AG04450 (cell line): ENCODE data around the gene OSBP2. TPM values are rescaled to one million over a fixed set of nuclear protein-coding genes. Genes with fewer than 3 reads are reported as not detected.

Experiments
- CTCF ChIA-PET: fragments of 300-600, 350-600 bp; formaldehyde crosslinking; extraction: SDS; loops from one replicate; lab custom pipeline; 2022; ENCODE audit warnings: antibody characterized with exemption, inconsistent platforms; lab: Charles Lee
- POLR2A ChIA-PET: fragments of 350-600 bp; formaldehyde crosslinking; extraction: SDS; loops from one replicate; lab custom pipeline; 2021; ENCODE audit warnings: antibody characterized with exemption, inconsistent platforms; lab: Yijun Ruan, JAX
- DNase-seq: peaks from one replicate; pipeline ENCODE4 v3.0.0-alpha.2; 2011; ENCODE audit warnings: low read depth, low spot score
- H3K27ac ChIP-seq: one replicate; pipeline ENCODE4 v1.5.1; 2012; ENCODE audit warnings: low read depth, low read length, control low read depth
- H3K27me3 ChIP-seq: one replicate; pipeline ENCODE4 v1.6.0; 2012; ENCODE audit warnings: low read length; ENCODE audit not compliant: control insufficient read depth, insufficient read depth
- H3K4me3 ChIP-seq: 2 replicates; pipeline ENCODE4 v1.5.1; 2011; ENCODE audit warnings: mild to moderate bottlenecking, low read depth, low read length, control low read depth
- H3K9me3 ChIP-seq: 2 replicates; pipeline ENCODE4 v1.5.1; 2012; ENCODE audit warnings: low read length; ENCODE audit not compliant: control insufficient read depth, insufficient read depth
- polyA minus RNA-seq: library from RNA; depleted of rRNA, polyadenylated mRNA; stranded (reverse); fragments of >200 nt; gene quantifications from 2 replicates; pipeline ENCODE4 v1.2.3, GENCODE V29; 2011; rRNA and poly(A)+ RNA removed
- polyA plus RNA-seq: library from polyadenylated mRNA; depleted of rRNA; stranded (reverse); fragments of >200 nt; gene quantifications from 2 replicates; pipeline ENCODE4 v1.2.3, GENCODE V29; 2011; rRNA removed
- TF ChIP-seq, protein P1 (sequence below): IDR thresholded peaks from 2 replicates; pipeline ENCODE4 v1.5.1; 2011; ENCODE audit warnings: low read depth, low read length, control low read depth, inconsistent platforms

OSBP2 gene, protein sequence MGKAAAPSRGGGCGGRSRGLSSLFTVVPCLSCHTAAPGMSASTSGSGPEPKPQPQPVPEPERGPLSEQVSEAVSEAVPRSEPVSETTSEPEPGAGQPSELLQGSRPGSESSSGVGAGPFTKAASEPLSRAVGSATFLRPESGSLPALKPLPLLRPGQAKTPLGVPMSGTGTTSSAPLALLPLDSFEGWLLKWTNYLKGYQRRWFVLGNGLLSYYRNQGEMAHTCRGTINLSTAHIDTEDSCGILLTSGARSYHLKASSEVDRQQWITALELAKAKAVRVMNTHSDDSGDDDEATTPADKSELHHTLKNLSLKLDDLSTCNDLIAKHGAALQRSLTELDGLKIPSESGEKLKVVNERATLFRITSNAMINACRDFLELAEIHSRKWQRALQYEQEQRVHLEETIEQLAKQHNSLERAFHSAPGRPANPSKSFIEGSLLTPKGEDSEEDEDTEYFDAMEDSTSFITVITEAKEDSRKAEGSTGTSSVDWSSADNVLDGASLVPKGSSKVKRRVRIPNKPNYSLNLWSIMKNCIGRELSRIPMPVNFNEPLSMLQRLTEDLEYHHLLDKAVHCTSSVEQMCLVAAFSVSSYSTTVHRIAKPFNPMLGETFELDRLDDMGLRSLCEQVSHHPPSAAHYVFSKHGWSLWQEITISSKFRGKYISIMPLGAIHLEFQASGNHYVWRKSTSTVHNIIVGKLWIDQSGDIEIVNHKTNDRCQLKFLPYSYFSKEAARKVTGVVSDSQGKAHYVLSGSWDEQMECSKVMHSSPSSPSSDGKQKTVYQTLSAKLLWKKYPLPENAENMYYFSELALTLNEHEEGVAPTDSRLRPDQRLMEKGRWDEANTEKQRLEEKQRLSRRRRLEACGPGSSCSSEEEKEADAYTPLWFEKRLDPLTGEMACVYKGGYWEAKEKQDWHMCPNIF
- 1.6 and 1.8 TPM in 2 replicates for polyA plus RNA-seq
- 3.3 and 3.9 TPM in 2 replicates for polyA minus RNA-seq

- no peaks in the 10 kb centered on the region for H3K27me3 ChIP-seq
- no peaks in the 10 kb centered on the region; the same call in 1 of the 2 replicates for H3K9me3 ChIP-seq
- DNase-seq, result no peak
- H3K27ac ChIP-seq, result no peak within 1 kb of the TSS
- peak within 1 kb of the TSS; percentile 70 for H3K4me3 ChIP-seq
- ChIA-PET POLR2A (no interaction called here), CTCF (interaction anchor here (1.0 to 1.6 kb wide), 2 partner anchors 17 to 60 kb away, joined by 3 to 6 read pairs; no protein-coding TSS in a partner anchor)
- TF ChIP-seq, protein P1, sequence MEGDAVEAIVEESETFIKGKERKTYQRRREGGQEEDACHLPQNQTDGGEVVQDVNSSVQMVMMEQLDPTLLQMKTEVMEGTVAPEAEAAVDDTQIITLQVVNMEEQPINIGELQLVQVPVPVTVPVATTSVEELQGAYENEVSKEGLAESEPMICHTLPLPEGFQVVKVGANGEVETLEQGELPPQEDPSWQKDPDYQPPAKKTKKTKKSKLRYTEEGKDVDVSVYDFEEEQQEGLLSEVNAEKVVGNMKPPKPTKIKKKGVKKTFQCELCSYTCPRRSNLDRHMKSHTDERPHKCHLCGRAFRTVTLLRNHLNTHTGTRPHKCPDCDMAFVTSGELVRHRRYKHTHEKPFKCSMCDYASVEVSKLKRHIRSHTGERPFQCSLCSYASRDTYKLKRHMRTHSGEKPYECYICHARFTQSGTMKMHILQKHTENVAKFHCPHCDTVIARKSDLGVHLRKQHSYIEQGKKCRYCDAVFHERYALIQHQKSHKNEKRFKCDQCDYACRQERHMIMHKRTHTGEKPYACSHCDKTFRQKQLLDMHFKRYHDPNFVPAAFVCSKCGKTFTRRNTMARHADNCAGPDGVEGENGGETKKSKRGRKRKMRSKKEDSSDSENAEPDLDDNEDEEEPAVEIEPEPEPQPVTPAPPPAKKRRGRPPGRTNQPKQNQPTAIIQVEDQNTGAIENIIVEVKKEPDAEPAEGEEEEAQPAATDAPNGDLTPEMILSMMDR, result no peak
These were observed at the start of gene OSBP2 for GRCh38 chr22:30694640-30695350. TSS of gene OSBP2 (plus strand) at chr22:30694874. CDS start at chr22:30694910, 36 bp downstream.

DNA sequence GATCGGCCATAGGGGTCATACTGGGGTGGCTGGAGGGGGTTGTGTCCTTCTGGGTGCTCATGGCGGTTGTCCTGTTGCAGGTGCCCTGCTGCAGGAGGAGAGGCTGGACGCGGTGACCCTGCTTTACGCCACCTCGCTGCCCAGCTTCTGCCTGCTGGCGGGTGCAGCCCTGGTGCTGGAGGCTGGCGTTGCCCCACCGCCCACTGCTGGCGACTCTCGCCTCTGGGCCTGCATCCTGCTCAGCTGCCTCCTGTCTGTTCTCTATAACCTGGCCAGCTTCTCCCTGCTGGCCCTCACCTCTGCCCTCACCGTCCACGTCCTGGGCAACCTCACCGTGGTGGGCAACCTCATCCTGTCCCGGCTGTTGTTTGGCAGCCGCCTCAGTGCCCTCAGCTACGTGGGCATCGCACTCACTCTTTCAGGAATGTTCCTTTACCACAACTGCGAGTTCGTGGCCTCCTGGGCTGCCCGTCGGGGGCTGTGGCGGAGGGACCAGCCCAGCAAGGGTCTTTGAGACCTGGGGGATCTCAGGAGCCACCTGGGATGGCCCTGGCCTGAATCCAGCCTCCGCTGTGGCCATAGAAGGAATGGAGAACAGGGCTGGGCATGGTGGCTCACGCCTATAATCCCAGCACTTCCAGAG, 48.0 kb upstream of the OSBP2 start:
- H3K27ac ChIP-seq, result no peak overlapping the region
- CTCF ChIA-PET, result interaction anchor here (0.6 to 1.1 kb wide), 2 partner anchors 12 to 557 kb away, joined by 3 read pairs; no protein-coding TSS in a partner anchor
- H3K27me3 ChIP-seq, result no peaks in the 10 kb centered on the region
- no peak overlapping the region for H3K4me3 ChIP-seq
- no peak for DNase-seq
- TF ChIP-seq, protein P1, result no peak
- POLR2A ChIA-PET, result interaction anchor here (0.7 kb wide), 1 partner anchor 123 kb away, joined by 3 read pairs; no protein-coding TSS in a partner anchor
- H3K9me3 ChIP-seq, result no peaks in the 10 kb centered on the region; the same call in 1 of the 2 replicates

GRCh38 chr22:30647536-30647935, 47.1 kb upstream of the OSBP2 start:
- Histone ChIP-seq H3K9me3 (no peaks in the 10 kb centered on the region; the same call in 1 of the 2 replicates), H3K27me3 (no peaks in the 10 kb centered on the region), H3K4me3 (no peak overlapping the region), H3K27ac (no peak overlapping the region)
- ChIA-PET POLR2A (no interaction called here), CTCF (no interaction called here)
- TF ChIP-seq, protein P1, result no peak
- no peak for DNase-seq

GRCh38 chr22:30648825-30649224, 45.8 kb upstream of the OSBP2 start:
- Histone ChIP-seq H3K9me3 (no peaks in the 10 kb centered on the region; the same call in 1 of the 2 replicates), H3K27me3 (no peaks in the 10 kb centered on the region), H3K27ac (no peak overlapping the region), H3K4me3 (no peak overlapping the region)
- ChIA-PET CTCF (interaction anchor here (1.1 kb wide), 1 partner anchor 14 kb away, joined by 5 read pairs; no protein-coding TSS in a partner anchor), POLR2A (no interaction called here)
- TF ChIP-seq, protein P1, result no peak
- DNase-seq, result no peak
